Mucosa of descending colon (tissue), 3 donors: ENCODE data around the gene TUBGCP5. TPM values are rescaled to one million over a fixed set of nuclear protein-coding genes. Genes with fewer than 3 reads are reported as not detected.
A peak's percentile ranks its signal among the peaks of the same experiment; 100 is the strongest.
"Not testable (repeated sequence)": the region's sequence is repeated elsewhere in the genome, so short reads cannot be mapped to it uniquely, and the experiment has no call there.

Source experiments
- ATAC-seq: fragments of 200-7000 bp; cut with Tn5 transposase; one replicate; pipeline ENCODE4 v1.9.1; 2020; ENCODE audit warnings: mild to moderate bottlenecking, moderate library complexity
- DNase-seq, 3 donors: peaks; one replicate each; pipeline ENCODE4 v3.0.0-alpha.2; 2020
- H3K36me3 ChIP-seq: fragments of 200-600 bp; one replicate; pipeline ENCODE4 v1.8.0; 2021; ENCODE audit warnings: low read depth, mild to moderate bottlenecking
- H3K4me1 ChIP-seq: fragments of 200-600 bp; one replicate; pipeline ENCODE4 v1.8.0; 2021; ENCODE audit warnings: low read depth, mild to moderate bottlenecking
- H3K4me3 ChIP-seq: fragments of 200-600 bp; one replicate; pipeline ENCODE4 v1.8.0; 2021; ENCODE audit warnings: mild to moderate bottlenecking
- H3K9me3 ChIP-seq: fragments of 200-600 bp; one replicate; pipeline ENCODE4 v1.8.0; 2021; ENCODE audit warnings: mild to moderate bottlenecking
- CTCF ChIP-seq: fragments of 200-600 bp; IDR thresholded peaks from one replicate; pipeline ENCODE4 v1.8.0; 2022; ENCODE audit warnings: antibody characterized with exemption, mild to moderate bottlenecking
- intact Hi-C, 2 donors: fragments of 100-400 bp; cut with DNase I in 1 of 2; cut with micrococcal nuclease in 1 of 2; formaldehyde crosslinking; loops; one replicate each; pipeline versions ENCODE4 v1.11.0 to v1.11.1; 2022; cut with DNase I, micrococcal nuclease
- total RNA-seq, 3 donors: library from RNA; stranded (reverse); fragmentation: NEBNext Ultra II Directional in 2 of 3; extraction: Animal tissue kit (Norgen Biotek cat#: 25700) in 2 of 3; gene quantifications; one replicate each; pipeline versions ENCODE4 v1.2.1 to v1.2.4, GENCODE V29; 2021 to 2023
- donor health status: DM: no; HTN: no; CAD: no; lungs with moderate emphysema.
- donor health status: DM: no; HTN: no; CAD: no.
- donor health status: DM: no; HTN: yes; CAD: no.

TUBGCP5 gene
- total RNA-seq, 3 donors from 2014 or later = 11.9 to 15.3 (median 13.8) TPM

- H3K4me1 ChIP-seq = no peaks in the 10 kb centered on the region
- peaks cover under 1% of the 10 kb centered on the region for H3K36me3 ChIP-seq
- no peak overlapping the region for H3K4me3 ChIP-seq
- TF ChIP-seq CTCF = no peak
- no peaks in the 10 kb centered on the region for H3K9me3 ChIP-seq
- no peak for ATAC-seq
- intact Hi-C loops = no loop called here
- DNase-seq = no peak
Observed at GRCh38 chr15:23013681-23014080, 25.7 kb downstream of the TUBGCP5 start.

GRCh38 chr15:23012616-23013015 is 26.8 kb downstream of the TUBGCP5 start:
- DNase-seq, H3K4me1 ChIP-seq, intact Hi-C loops, H3K9me3 ChIP-seq, ATAC-seq, H3K4me3 ChIP-seq: not testable (repeated sequence)
- peaks cover 11% of the 10 kb centered on the region for H3K36me3 ChIP-seq

GRCh38 chr15:23003736-23004135 is 35.6 kb downstream of the TUBGCP5 start:
- Histone ChIP-seq H3K9me3 (no peaks in the 10 kb centered on the region), H3K4me1 (no peaks in the 10 kb centered on the region), H3K36me3 (peaks cover 12% of the 10 kb centered on the region), H3K4me3 (no peak overlapping the region)
- ATAC-seq (no peak), DNase-seq (no peak)
- no peak for TF ChIP-seq CTCF
- intact Hi-C loops = no loop called here

- DNase-seq = no peak
- H3K9me3 ChIP-seq = no peaks in the 10 kb centered on the region
Observed at GRCh38 chr15:23002920-23003319, 36.4 kb downstream of the TUBGCP5 start.

GRCh38 chr15:22995795-22996194 is 43.6 kb downstream of the TUBGCP5 start:
- Histone ChIP-seq H3K4me3 (no peak overlapping the region), H3K9me3 (no peaks in the 10 kb centered on the region), H3K36me3 (no peaks in the 10 kb centered on the region), H3K4me1 (no peaks in the 10 kb centered on the region)
- no peak for ATAC-seq
- intact Hi-C loops = no loop called here
- no peak for DNase-seq
- TF ChIP-seq CTCF = no peak

More at GRCh38 chr15:23002920-23003319, 36.4 kb downstream of the TUBGCP5 start:
- no peak for ATAC-seq
- Histone ChIP-seq H3K36me3 (peaks cover 5% of the 10 kb centered on the region), H3K4me3 (no peak overlapping the region), H3K4me1 (no peaks in the 10 kb centered on the region)
- TF ChIP-seq CTCF = no peak
- intact Hi-C loops = no loop called here

GRCh38 chr15:22992024-22992326 is 47.4 kb downstream of the TUBGCP5 start:
- H3K9me3 ChIP-seq = no peaks in the 10 kb centered on the region
- DNase-seq (no peak), ATAC-seq (peak; percentile 51)

More at GRCh38 chr15:22992024-22992326, 47.4 kb downstream of the TUBGCP5 start:
- no peaks in the 10 kb centered on the region for H3K4me1 ChIP-seq
- H3K36me3 ChIP-seq = no peaks in the 10 kb centered on the region
- H3K4me3 ChIP-seq = no peak overlapping the region
- TF ChIP-seq CTCF = no peak
- intact Hi-C loops = no loop called here
